ENCODE measurements around the gene IRF4.
"Not testable (repeated sequence)": the region's sequence is repeated elsewhere in the genome, so short reads cannot be mapped to it uniquely, and the experiment has no call there.

Gene IRF4

GRCh38 chr6:415087-415486 is 23.5 kb downstream of the IRF4 start:
- no peak for TF ChIP-seq CTCF (IDR thresholded peaks at IDR 0.05; ENCODE audit: borderline replicate concordance, control extremely low read depth, extremely low read depth, insufficient read depth, missing control alignments)
- no peak for DNase-seq (ENCODE audit: low spot score)
- in situ Hi-C loops (cut with MboI; ENCODE audit: low sequenced_read_pairs, unreplicated experiment), result loop anchor here (10.0 kb wide), 1 partner anchor 60 kb away; no protein-coding TSS in a partner anchor

DNA sequence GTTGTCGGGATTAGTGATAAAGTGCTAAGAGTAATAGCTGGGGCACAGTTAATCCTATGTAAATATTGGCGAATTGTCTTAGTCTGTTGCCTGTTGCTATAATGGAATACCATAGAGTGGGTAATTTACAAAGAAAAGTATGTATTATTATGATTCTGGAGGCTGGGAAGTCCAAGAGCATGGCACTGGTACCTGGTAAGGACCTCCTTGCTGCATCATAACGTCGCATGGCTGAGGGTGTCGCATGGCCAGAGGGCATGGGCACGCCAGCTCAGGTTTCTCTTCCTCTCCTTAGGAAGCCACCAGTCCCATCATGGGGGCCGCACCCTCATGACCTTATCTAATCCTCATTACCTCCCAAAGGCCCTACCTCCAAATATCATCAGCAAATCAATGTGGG is 29.7 kb downstream of the IRF4 start:
- no peak for TF ChIP-seq CTCF (IDR thresholded peaks at IDR 0.05; ENCODE audit: borderline replicate concordance, control extremely low read depth, extremely low read depth, insufficient read depth, missing control alignments)
- DNase-seq (ENCODE audit: low spot score), result no peak
- in situ Hi-C loops (cut with MboI; ENCODE audit: low sequenced_read_pairs, unreplicated experiment), result no loop called here

DNA sequence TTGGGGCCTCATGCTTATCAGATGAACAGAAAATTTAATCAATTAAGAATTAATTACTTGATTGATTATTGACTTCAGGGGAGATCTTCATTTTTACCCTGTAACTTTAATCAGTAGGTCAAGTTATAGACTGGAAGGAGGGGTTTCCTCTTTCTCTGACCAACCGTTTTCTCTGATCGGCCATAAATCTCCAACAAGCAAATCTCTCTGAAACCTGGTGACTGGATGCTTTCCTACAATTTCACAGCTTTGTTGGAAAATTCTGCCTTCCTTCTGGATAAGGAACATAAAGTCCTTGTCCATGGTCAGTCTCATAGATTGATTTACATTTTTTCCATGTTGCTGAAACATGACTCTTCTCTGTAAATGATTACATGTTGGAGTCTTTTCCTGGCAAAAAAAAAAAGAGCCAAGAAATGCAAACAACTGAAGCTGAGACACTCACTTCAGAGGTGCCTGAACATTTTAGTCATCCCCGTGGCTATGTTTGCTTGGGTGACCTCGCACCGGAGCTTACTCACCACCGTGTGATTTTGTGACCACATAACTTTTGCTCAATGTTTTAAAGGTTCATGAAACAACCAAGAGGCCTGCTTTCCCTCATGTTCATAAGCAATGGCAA is 31.0 kb downstream of the IRF4 start:
- in situ Hi-C loops (cut with MboI; ENCODE audit: low sequenced_read_pairs, unreplicated experiment), result no loop called here
- no peak for TF ChIP-seq CTCF (IDR thresholded peaks at IDR 0.05; ENCODE audit: borderline replicate concordance, control extremely low read depth, extremely low read depth, insufficient read depth, missing control alignments)
- peak; percentile 87 for DNase-seq (ENCODE audit: low spot score)

DNA sequence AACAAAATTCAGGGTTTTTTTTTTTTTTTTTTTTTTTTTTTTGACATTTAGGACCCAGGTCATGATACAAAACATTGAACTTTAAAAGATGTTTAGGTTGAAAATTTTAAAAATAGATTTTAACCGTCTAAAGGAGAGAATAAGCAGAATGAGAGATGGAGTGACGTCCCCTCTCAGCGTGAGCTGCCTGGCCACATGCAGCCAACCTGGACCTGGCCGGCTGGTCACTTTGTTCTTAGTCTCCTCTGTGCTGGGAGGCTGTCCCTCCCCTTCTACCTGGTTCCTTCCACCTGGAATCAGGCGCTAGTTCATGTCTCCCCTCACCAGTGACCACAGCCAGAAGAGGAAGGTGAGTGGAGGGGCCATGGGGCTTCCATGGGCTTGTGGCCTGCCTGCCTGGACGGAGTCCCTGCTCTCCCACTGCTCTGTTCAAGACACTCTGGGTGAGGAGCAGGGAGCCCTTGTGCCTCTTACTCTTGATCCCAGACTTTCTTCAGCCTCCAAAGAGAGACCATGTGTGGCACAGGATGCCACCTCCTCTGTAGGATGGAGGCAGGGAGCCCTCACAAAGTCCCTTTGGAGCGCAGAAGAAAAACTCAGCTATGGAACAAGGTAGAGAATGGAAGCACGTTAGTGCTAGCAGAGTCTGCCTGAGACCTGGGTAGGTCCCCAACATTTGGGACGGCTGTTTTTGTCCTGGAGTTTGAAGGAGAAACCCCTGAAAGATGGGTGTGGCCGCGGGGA is 31.7 kb downstream of the IRF4 start:
- no peak for TF ChIP-seq CTCF (IDR thresholded peaks at IDR 0.05; ENCODE audit: borderline replicate concordance, control extremely low read depth, extremely low read depth, insufficient read depth, missing control alignments)
- DNase-seq (ENCODE audit: low spot score), result no peak
- in situ Hi-C loops (cut with MboI; ENCODE audit: low sequenced_read_pairs, unreplicated experiment), result no loop called here

- no peak for DNase-seq (ENCODE audit: low spot score)
- in situ Hi-C loops (cut with MboI; ENCODE audit: low sequenced_read_pairs, unreplicated experiment), result no loop called here
- no peak for TF ChIP-seq CTCF (IDR thresholded peaks at IDR 0.05; ENCODE audit: borderline replicate concordance, control extremely low read depth, extremely low read depth, insufficient read depth, missing control alignments)
Measured at GRCh38 chr6:423799-424345, 32.3 kb downstream of the IRF4 start.

DNA sequence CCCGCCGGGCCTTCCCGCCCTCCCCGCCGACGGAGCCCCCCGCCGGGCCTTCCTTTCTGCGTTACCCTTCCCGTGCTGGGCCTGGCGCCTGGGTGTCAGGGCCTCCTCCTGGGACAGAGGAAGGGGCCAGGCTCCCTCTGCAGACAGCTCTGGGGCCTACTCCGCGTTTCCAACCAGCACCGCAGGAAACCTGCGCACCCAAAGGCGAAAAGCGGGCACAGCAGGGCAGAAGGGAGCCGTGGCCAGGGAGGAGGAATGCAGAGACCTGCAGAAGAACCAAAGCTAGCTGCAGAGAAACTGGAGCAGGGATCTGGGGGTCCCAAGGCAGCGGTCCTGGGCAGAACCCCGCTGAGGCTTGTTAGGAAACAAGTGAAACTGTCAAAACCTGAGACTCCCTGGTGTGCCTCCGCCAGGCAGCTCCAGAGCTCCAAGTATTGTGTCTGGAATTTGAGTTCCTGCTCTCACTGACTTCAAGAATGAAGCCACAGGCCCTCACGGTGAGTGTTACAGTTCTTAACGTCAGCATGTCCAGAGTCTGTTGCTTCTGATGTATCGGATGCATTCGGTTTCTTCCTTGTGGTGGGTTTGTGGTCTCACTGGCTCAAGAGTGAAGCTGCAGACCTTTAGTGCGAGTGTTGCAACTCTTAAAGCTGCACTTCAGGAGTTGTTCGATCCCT is 33.3 kb downstream of the IRF4 start:
- in situ Hi-C loops (cut with MboI; ENCODE audit: low sequenced_read_pairs, unreplicated experiment), result no loop called here
- DNase-seq (ENCODE audit: low spot score), result no peak

DNA sequence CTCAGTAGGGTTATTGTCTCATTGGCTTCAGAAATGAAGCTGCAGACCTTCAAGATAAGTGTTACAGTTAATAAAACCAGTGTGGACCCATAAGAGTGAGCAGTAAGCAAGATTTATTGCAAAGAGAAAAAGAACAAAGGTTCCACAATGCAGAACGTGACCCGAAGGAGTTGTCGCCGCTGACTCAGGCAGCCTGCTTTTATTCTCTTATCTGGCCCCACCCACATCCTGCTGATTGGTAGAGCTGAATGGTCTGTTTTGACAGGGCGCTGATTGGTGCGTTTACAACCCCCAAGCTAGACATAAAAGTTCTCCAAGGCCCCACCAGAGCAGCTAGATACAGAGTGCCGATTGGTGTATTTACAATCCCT is 33.9 kb downstream of the IRF4 start:
- DNase-seq (ENCODE audit: low spot score); in situ Hi-C loops (cut with MboI; ENCODE audit: low sequenced_read_pairs, unreplicated experiment): not testable (repeated sequence)

More for the DNA sequence above, 33.3 kb downstream of the IRF4 start:
- no peak for TF ChIP-seq CTCF (IDR thresholded peaks at IDR 0.05; ENCODE audit: borderline replicate concordance, control extremely low read depth, extremely low read depth, insufficient read depth, missing control alignments)

DNA sequence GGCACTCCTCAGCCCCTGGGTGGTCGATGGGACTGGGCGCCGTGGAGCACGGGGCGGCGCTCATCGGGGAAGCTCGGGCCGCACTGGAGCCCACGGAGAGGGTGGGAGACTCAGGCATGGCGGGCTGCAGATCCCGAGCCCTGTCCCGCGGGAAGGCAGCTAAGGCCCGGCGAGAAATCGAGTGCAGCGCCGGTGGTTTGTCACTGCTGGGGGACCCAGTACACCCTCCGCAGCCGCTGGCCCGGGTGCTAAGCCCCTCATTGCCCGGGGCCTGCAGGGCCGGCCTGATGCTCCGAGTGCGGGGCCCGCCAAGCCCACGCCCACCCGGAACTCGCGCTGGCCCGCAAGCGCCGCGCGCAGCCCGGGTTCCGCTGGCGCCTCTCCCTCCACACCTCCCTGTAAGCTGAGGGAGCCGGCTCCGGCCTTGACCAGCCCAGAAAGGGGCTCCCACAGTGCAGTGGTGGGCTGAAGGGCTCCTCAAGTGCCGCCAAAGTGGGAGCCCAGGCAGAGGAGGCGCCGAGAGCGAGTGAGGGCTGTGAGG is 34.7 kb downstream of the IRF4 start:
- in situ Hi-C loops (cut with MboI; ENCODE audit: low sequenced_read_pairs, unreplicated experiment); DNase-seq (ENCODE audit: low spot score): not testable (repeated sequence)

Data from GM13976 (cell line).